Measurements from ENCODE around the gene APBB1IP. TPM values are rescaled to one million over a fixed set of nuclear protein-coding genes. Genes with fewer than 3 reads are reported as not detected.

Gene APBB1IP
- total and polyA plus RNA-seq, 2 donors (not counting 1 experiment from before 2014, with no cell fraction given) = 60.1 to 97.0 TPM

- no peak overlapping the region for H3K9ac ChIP-seq (ENCODE audit: low read length)
- H3K4me1 ChIP-seq (ENCODE audit: control insufficient read depth in 2 of 2, insufficient read depth in 2 of 2, low read length in 2 of 2) = no peaks in the 10 kb centered on the region
- H3K79me2 ChIP-seq (ENCODE audit: control insufficient read depth, insufficient read depth, low read length) = peaks cover 11% of the 10 kb centered on the region
- H3K9me3 Mint-ChIP-seq (ENCODE audit: insufficient read depth) = no peaks in the 10 kb centered on the region
- H3K4me2 ChIP-seq (replicated peaks; ENCODE audit: low read depth, low read length, poor library complexity, severe bottlenecking) = no peak overlapping the region
- H3K27me3 ChIP-seq (replicated peaks in 1 of 4; ENCODE audit: control extremely low read depth in 1 of 4, control insufficient read depth in 3 of 4, insufficient read depth in 4 of 4, low read length in 3 of 4) = no peaks in the 10 kb centered on the region
- no peak overlapping the region for H3K4me3 ChIP-seq (ENCODE audit: control extremely low read depth in 1 of 5, extremely low read depth in 1 of 5, insufficient read depth in 1 of 5, low read depth in 2 of 5, low read length in 4 of 5)
- peaks cover 0 to under 1% (median 0%) of the 10 kb centered on the region in 3 donors for H3K9me3 ChIP-seq (ENCODE audit: control extremely low read depth in 1 of 3, control insufficient read depth in 2 of 3, insufficient read depth in 1 of 3, low read length in 2 of 3)
- ATAC-seq (ENCODE audit: low read depth) = no peak
- H4K20me1 ChIP-seq (ENCODE audit: control insufficient read depth, insufficient read depth, low read length, poor library complexity, severe bottlenecking) = no peaks in the 10 kb centered on the region
- peaks cover 0 to 80% of the 10 kb centered on the region in 2 experiments for H3K36me3 ChIP-seq (replicated peaks in 1 of 2; ENCODE audit: control extremely low read depth in 1 of 2, control insufficient read depth in 1 of 2, extremely low read depth in 1 of 2, insufficient read depth in 2 of 2, low read length in 1 of 2)
- H3K4me3 Mint-ChIP-seq = no peak overlapping the region
- no peak for TF ChIP-seq EZH2 (IDR thresholded peaks at IDR 0.05; ENCODE audit: borderline replicate concordance, insufficient read depth, low read depth, low read length, poor library complexity, severe bottlenecking)
- no peak for TF ChIP-seq CTCF (IDR thresholded peaks at IDR 0.05)
- H3K27ac Mint-ChIP-seq = peak overlapping the region; percentile 54
- H3K27ac ChIP-seq (ENCODE audit: low read length in 2 of 2) = peak overlapping the region in 1 of 2 donors; percentile 8
- DNase-seq = no peak
- CTCF ChIA-PET = interaction anchor here (0.7 kb wide), 1 partner anchor 172 kb away, joined by 3 read pairs; no protein-coding TSS in a partner anchor
- intact Hi-C loops (cut with micrococcal nuclease) = no loop called here
- no peak overlapping the region for H2AFZ ChIP-seq (ENCODE audit: insufficient read depth, low read depth, low read length, poor library complexity, severe bottlenecking)
- peaks cover 14% of the 10 kb centered on the region for H3K4me1 Mint-ChIP-seq
- POLR2A ChIA-PET = no interaction called here
- no peaks in the 10 kb centered on the region for H3K27me3 Mint-ChIP-seq
These were observed 69.3 kb downstream of the APBB1IP start for GRCh38 chr10:26507441-26507840.

- H3K4me1 ChIP-seq (ENCODE audit: control insufficient read depth in 2 of 2, insufficient read depth in 2 of 2, low read length in 2 of 2) = no peaks in the 10 kb centered on the region
These were observed 69.9 kb downstream of the APBB1IP start for GRCh38 chr10:26508016-26508415.

More at GRCh38 chr10:26508016-26508415, 69.9 kb downstream of the APBB1IP start:
- H3K9me3 ChIP-seq (ENCODE audit: control extremely low read depth in 1 of 3, control insufficient read depth in 2 of 3, insufficient read depth in 1 of 3, low read length in 2 of 3) = peaks cover 0 to 4% (median 1%) of the 10 kb centered on the region in 3 donors
- peaks cover 3 to 80% of the 10 kb centered on the region in 2 experiments for H3K36me3 ChIP-seq (replicated peaks in 1 of 2; ENCODE audit: control extremely low read depth in 1 of 2, control insufficient read depth in 1 of 2, extremely low read depth in 1 of 2, insufficient read depth in 2 of 2, low read length in 1 of 2)
- H3K9ac ChIP-seq (ENCODE audit: low read length) = no peak overlapping the region
- no peaks in the 10 kb centered on the region for H3K9me3 Mint-ChIP-seq (ENCODE audit: insufficient read depth)
- no peak for TF ChIP-seq EZH2 (IDR thresholded peaks at IDR 0.05; ENCODE audit: borderline replicate concordance, insufficient read depth, low read depth, low read length, poor library complexity, severe bottlenecking)
- no peak for TF ChIP-seq CTCF (IDR thresholded peaks at IDR 0.05)
- peaks cover 14% of the 10 kb centered on the region for H3K4me1 Mint-ChIP-seq
- H3K27me3 Mint-ChIP-seq = no peaks in the 10 kb centered on the region
- no peak overlapping the region for H3K27ac ChIP-seq (ENCODE audit: low read length in 2 of 2)
- ChIA-PET POLR2A (no interaction called here), CTCF (no interaction called here)
- no peak overlapping the region for H3K4me3 ChIP-seq (ENCODE audit: control extremely low read depth in 1 of 5, extremely low read depth in 1 of 5, insufficient read depth in 1 of 5, low read depth in 2 of 5, low read length in 4 of 5)
- no peaks in the 10 kb centered on the region for H3K27me3 ChIP-seq (replicated peaks in 1 of 4; ENCODE audit: control extremely low read depth in 1 of 4, control insufficient read depth in 3 of 4, insufficient read depth in 4 of 4, low read length in 3 of 4)
- ATAC-seq (ENCODE audit: low read depth) (no peak), DNase-seq (no peak)
- no CpG with 5 or more reads among the region's 4 CpGs for WGBS (ENCODE audit: insufficient coverage)
- no peak overlapping the region for H3K27ac Mint-ChIP-seq
- no peak overlapping the region for H2AFZ ChIP-seq (ENCODE audit: insufficient read depth, low read depth, low read length, poor library complexity, severe bottlenecking)
- no peak overlapping the region for H3K4me3 Mint-ChIP-seq
- no peaks in the 10 kb centered on the region for H4K20me1 ChIP-seq (ENCODE audit: control insufficient read depth, insufficient read depth, low read length, poor library complexity, severe bottlenecking)
- peaks cover 15% of the 10 kb centered on the region for H3K79me2 ChIP-seq (ENCODE audit: control insufficient read depth, insufficient read depth, low read length)
- H3K4me2 ChIP-seq (replicated peaks; ENCODE audit: low read depth, low read length, poor library complexity, severe bottlenecking) = no peak overlapping the region
- intact Hi-C loops (cut with micrococcal nuclease) = no loop called here

Data from B cell (primary cell).